Measurements from ENCODE around the gene HAUS5.
"Not testable (repeated sequence)": the region's sequence is repeated elsewhere in the genome, so short reads cannot be mapped to it uniquely, and the experiment has no call there.

The HAUS5 gene

DNA sequence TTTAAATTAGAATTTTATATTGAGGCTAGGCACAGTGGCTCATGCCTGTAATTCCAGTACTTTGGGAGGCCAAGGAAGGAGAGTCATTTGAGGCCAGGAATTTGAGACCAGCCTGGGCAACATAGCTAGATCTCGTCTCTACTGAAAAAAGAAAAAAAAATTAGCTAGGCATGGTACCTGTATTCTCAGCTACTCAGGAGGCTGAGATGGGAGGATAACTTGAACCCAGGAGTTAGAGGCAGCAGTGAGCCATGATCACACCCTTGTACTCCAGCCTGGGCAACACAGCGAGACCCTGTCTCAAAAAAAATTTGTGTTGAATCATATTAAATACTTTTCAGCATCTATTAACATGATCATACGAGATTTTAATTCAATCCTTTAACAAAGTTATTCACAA is 21.7 kb upstream of the HAUS5 start:
- Histone ChIP-seq H3K4me3 (ENCODE audit: low read depth, low read length, poor library complexity, severe bottlenecking) (no peak overlapping the region), H3K27ac (ENCODE audit: low read depth, low read length, poor library complexity, severe bottlenecking) (no peak overlapping the region), H3K79me2 (ENCODE audit: insufficient read depth, low read length) (no peaks in the 10 kb centered on the region), H3K9ac (ENCODE audit: low read length) (no peak overlapping the region), H3F3A (ENCODE audit: insufficient read depth, low read length) (no peaks in the 10 kb centered on the region), H3K9me2 (ENCODE audit: low read depth, low read length) (no peaks in the 10 kb centered on the region), H4K20me1 (ENCODE audit: insufficient read depth, low read length) (no peaks in the 10 kb centered on the region), H3K27me3 (ENCODE audit: insufficient read depth, low read length) (peaks cover 4% of the 10 kb centered on the region; the same call in 1 of the 2 replicates), H3K36me3 (ENCODE audit: insufficient read depth, low read length) (no peaks in the 10 kb centered on the region; the same call in 1 of the 2 replicates), H2AFZ (ENCODE audit: low read length) (no peak overlapping the region), H3K4me2 (ENCODE audit: low read length) (no peak overlapping the region), H3K4me1 (ENCODE audit: insufficient read depth, low read length, severe bottlenecking) (no peaks in the 10 kb centered on the region), H3K9me3 (ENCODE audit: low read length) (no peaks in the 10 kb centered on the region)
- TF ChIP-seq, protein P1, sequence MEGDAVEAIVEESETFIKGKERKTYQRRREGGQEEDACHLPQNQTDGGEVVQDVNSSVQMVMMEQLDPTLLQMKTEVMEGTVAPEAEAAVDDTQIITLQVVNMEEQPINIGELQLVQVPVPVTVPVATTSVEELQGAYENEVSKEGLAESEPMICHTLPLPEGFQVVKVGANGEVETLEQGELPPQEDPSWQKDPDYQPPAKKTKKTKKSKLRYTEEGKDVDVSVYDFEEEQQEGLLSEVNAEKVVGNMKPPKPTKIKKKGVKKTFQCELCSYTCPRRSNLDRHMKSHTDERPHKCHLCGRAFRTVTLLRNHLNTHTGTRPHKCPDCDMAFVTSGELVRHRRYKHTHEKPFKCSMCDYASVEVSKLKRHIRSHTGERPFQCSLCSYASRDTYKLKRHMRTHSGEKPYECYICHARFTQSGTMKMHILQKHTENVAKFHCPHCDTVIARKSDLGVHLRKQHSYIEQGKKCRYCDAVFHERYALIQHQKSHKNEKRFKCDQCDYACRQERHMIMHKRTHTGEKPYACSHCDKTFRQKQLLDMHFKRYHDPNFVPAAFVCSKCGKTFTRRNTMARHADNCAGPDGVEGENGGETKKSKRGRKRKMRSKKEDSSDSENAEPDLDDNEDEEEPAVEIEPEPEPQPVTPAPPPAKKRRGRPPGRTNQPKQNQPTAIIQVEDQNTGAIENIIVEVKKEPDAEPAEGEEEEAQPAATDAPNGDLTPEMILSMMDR (IDR thresholded peaks at IDR 0.05; ENCODE audit: low read length) = no peak
- no peak for TF ChIP-seq EZH2 (IDR thresholded peaks at IDR 0.05; ENCODE audit: borderline replicate concordance, low read length)

DNA sequence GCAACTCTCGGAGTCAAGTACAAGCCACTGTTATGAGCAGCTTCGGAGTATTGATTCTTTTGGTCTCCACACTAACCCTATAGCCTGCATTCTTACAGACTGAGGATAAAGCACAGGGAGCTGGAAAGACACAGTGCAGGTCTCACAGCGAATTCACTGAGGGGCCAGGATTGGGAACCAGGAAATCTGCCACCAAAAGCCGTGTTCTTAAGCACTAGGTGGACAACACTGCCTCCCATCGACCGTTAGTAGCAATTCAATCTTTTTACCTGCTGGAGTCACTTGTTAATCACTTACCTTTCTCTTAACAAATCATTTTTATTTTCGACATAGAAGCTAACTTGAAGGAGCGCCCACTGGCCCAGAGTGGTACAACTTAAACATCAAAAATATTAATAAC is 20.3 kb upstream of the HAUS5 start:
- no peaks in the 10 kb centered on the region for H3K27me3 ChIP-seq (ENCODE audit: insufficient read depth, low read length)
- H3K9me3 ChIP-seq (ENCODE audit: low read length) = no peaks in the 10 kb centered on the region
- no peak overlapping the region for H3K4me3 ChIP-seq (ENCODE audit: low read depth, low read length, poor library complexity, severe bottlenecking)
- no peak overlapping the region for H3K27ac ChIP-seq (ENCODE audit: low read depth, low read length, poor library complexity, severe bottlenecking)
- no peaks in the 10 kb centered on the region for H3K36me3 ChIP-seq (ENCODE audit: insufficient read depth, low read length)
- H3K4me1 ChIP-seq (ENCODE audit: insufficient read depth, low read length, severe bottlenecking) = no peaks in the 10 kb centered on the region
- TF ChIP-seq, protein P1 (IDR thresholded peaks at IDR 0.05; ENCODE audit: low read length) = peak; percentile 75
- TF ChIP-seq EZH2 (IDR thresholded peaks at IDR 0.05; ENCODE audit: borderline replicate concordance, low read length) = no peak
- H3K79me2 ChIP-seq (ENCODE audit: insufficient read depth, low read length) = no peaks in the 10 kb centered on the region
- H4K20me1 ChIP-seq (ENCODE audit: insufficient read depth, low read length) = no peaks in the 10 kb centered on the region
- H3K9ac ChIP-seq (ENCODE audit: low read length) = no peak overlapping the region
- no peak overlapping the region for H3K4me2 ChIP-seq (ENCODE audit: low read length)
- no peaks in the 10 kb centered on the region for H3K9me2 ChIP-seq (ENCODE audit: low read depth, low read length)
- H3F3A ChIP-seq (ENCODE audit: insufficient read depth, low read length) = no peaks in the 10 kb centered on the region
- H2AFZ ChIP-seq (ENCODE audit: low read length) = no peak overlapping the region

DNA sequence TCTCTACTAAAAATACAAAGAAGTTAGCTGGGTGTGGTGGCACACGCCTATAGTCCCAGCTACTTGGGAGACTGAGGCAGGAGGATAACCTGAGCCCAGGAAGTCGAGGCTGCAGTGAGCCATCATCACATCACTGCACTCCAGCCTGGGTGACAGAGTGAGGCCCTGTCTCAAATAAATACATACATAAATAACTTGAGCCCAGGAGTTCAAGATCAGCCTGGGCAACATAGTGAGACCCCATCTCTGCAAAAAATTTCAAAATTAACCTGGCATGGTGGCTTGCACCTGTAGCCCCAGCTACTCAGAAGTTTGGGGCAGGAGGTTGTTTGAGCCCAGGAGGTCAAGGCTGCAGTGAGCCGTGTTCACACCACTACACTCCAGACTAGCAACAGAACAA is 17.5 kb upstream of the HAUS5 start:
- H2AFZ ChIP-seq (ENCODE audit: low read length); H3K4me1 ChIP-seq (ENCODE audit: insufficient read depth, low read length, severe bottlenecking); H3K4me3 ChIP-seq (ENCODE audit: low read depth, low read length, poor library complexity, severe bottlenecking); H3F3A ChIP-seq (ENCODE audit: insufficient read depth, low read length); H3K9me3 ChIP-seq (ENCODE audit: low read length); H3K79me2 ChIP-seq (ENCODE audit: insufficient read depth, low read length); H3K9ac ChIP-seq (ENCODE audit: low read length); H3K9me2 ChIP-seq (ENCODE audit: low read depth, low read length); H3K27ac ChIP-seq (ENCODE audit: low read depth, low read length, poor library complexity, severe bottlenecking); H4K20me1 ChIP-seq (ENCODE audit: insufficient read depth, low read length); H3K36me3 ChIP-seq (ENCODE audit: insufficient read depth, low read length); H3K4me2 ChIP-seq (ENCODE audit: low read length); H3K27me3 ChIP-seq (ENCODE audit: insufficient read depth, low read length): not testable (repeated sequence)

DNA sequence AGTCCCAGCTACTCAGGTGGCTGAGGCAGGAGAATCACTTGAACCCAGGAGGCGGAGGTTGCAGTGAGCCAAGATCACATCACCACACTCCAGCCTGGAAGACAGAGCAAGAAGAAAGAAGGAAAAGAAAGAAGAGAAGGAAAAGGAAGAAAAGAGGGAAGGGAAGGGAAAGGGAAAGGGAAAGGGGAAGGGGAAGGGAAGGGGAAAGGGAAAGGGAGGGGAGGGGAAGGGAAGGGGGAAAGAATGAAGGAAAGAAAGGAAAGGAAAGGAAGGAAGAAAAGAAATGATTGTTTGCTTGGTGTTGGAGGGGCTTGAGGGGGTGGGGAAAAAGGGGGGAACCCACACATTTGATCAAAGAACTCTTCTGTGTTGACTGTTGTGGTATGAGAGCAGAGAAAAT is 16.6 kb upstream of the HAUS5 start:
- Histone ChIP-seq H2AFZ (ENCODE audit: low read length) (no peak overlapping the region), H3K9ac (ENCODE audit: low read length) (no peak overlapping the region), H3K79me2 (ENCODE audit: insufficient read depth, low read length) (no peaks in the 10 kb centered on the region)

More for the DNA sequence above, 16.6 kb upstream of the HAUS5 start:
- no peak overlapping the region for H3K27ac ChIP-seq (ENCODE audit: low read depth, low read length, poor library complexity, severe bottlenecking)
- TF ChIP-seq, protein P1 (IDR thresholded peaks at IDR 0.05; ENCODE audit: low read length) = no peak
- no peak for TF ChIP-seq EZH2 (IDR thresholded peaks at IDR 0.05; ENCODE audit: borderline replicate concordance, low read length)
- H3F3A ChIP-seq (ENCODE audit: insufficient read depth, low read length) = no peaks in the 10 kb centered on the region
- H3K9me2 ChIP-seq (ENCODE audit: low read depth, low read length) = no peaks in the 10 kb centered on the region
- no peaks in the 10 kb centered on the region for H3K36me3 ChIP-seq (ENCODE audit: insufficient read depth, low read length)
- no peak overlapping the region for H3K4me2 ChIP-seq (ENCODE audit: low read length)
- H3K4me3 ChIP-seq (ENCODE audit: low read depth, low read length, poor library complexity, severe bottlenecking) = no peak overlapping the region
- no peaks in the 10 kb centered on the region for H3K9me3 ChIP-seq (ENCODE audit: low read length)
- no peaks in the 10 kb centered on the region for H3K27me3 ChIP-seq (ENCODE audit: insufficient read depth, low read length)
- no peaks in the 10 kb centered on the region for H3K4me1 ChIP-seq (ENCODE audit: insufficient read depth, low read length, severe bottlenecking)
- no peaks in the 10 kb centered on the region for H4K20me1 ChIP-seq (ENCODE audit: insufficient read depth, low read length)

Data from OCI-LY1 (cell line).